Endothelial cell of umbilical vein (primary cell): ENCODE data around the gene MIA3. TPM values are rescaled to one million over a fixed set of nuclear protein-coding genes. Genes with fewer than 3 reads are reported as not detected.

Source experiments
- BruUV-seq: library from RNA; stranded (reverse); fragments of 400-500 nt; replicated peaks from 2 replicates; lab custom pipeline; 2021; lab: Mats Ljungman, UMichigan
- CTCF ChIA-PET: fragments of 300-600, 350-600 bp; sonication (Branson Sonifier 250); formaldehyde crosslinking; loops from one replicate; lab custom pipeline; 2021; ENCODE audit warnings: antibody characterized with exemption, inconsistent platforms; lab: Charles Lee
- POLR2A ChIA-PET: fragments of 300-600, 350-600 bp; sonication (Branson Sonifier 250); formaldehyde crosslinking; loops from one replicate; lab custom pipeline; 2021; ENCODE audit warnings: antibody characterized with exemption, inconsistent platforms; lab: Charles Lee
- DNase-seq: peaks from one replicate; pipeline ENCODE4 v3.0.0-alpha.2; 2011; ENCODE audit warnings: low read depth, low spot score
- FAIRE-seq: peaks from 2 replicates; lab custom pipeline; 2011; peaks lifted over from hg19 to GRCh38; lab: Jason Lieb, UNC
- H2AFZ ChIP-seq: 2 replicates; pipeline ENCODE4 v1.6.0; 2012; ENCODE audit warnings: low read depth, low read length, control low read depth, inconsistent platforms
- H3K27ac ChIP-seq: 2 replicates; pipeline ENCODE4 v1.5.1; 2011; ENCODE audit warnings: low read depth, mild to moderate bottlenecking, control low read depth, low read length, moderate library complexity; ENCODE audit not compliant: insufficient read depth
- H3K27me3 ChIP-seq, 2 experiments: 2 replicates each; pipeline versions ENCODE4 v1.6.0 to v1.6.1; 2011; ENCODE audit warnings: low read length in 2 of 2, mixed read lengths in 1 of 2; ENCODE audit not compliant: control insufficient read depth in 2 of 2, insufficient read depth in 2 of 2
- H3K36me3 ChIP-seq, 2 experiments: 2 replicates in 1 of 2; 3 replicates in 1 of 2; pipeline ENCODE4 v1.5.1; 2011; ENCODE audit warnings: low read length in 2 of 2, mild to moderate bottlenecking in 1 of 2, moderate library complexity in 1 of 2; ENCODE audit not compliant: control insufficient read depth in 2 of 2, insufficient read depth in 2 of 2; ENCODE audit errors: extremely low read depth in 1 of 2
- H3K4me1 ChIP-seq: 3 replicates; pipeline ENCODE4 v1.5.1; 2011; ENCODE audit warnings: mild to moderate bottlenecking, low read length; ENCODE audit not compliant: control insufficient read depth, insufficient read depth; ENCODE audit errors: extremely low read depth
- H3K4me2 ChIP-seq: 2 replicates; pipeline ENCODE4 v1.6.1; 2011; ENCODE audit warnings: low read length, control low read depth, mixed read lengths; ENCODE audit not compliant: insufficient read depth
- H3K4me3 ChIP-seq, 3 experiments: fragments of 200-600 bp in 1 of 3; sonication (generic), shearing (Covaris generic) in 1 of 3; replicated peaks in 1 of 3; 2 replicates each; pipeline ENCODE4 v1.5.1; 2011 to 2016; ENCODE audit warnings: control low read depth in 3 of 3, low read length in 3 of 3, mild to moderate bottlenecking in 2 of 3, inconsistent platforms in 1 of 3, low read depth in 1 of 3, moderate library complexity in 1 of 3; ENCODE audit not compliant: insufficient read depth in 1 of 3
- H3K79me2 ChIP-seq: 2 replicates; pipeline ENCODE4 v1.6.0; 2012; ENCODE audit warnings: low read length, inconsistent platforms; ENCODE audit not compliant: control insufficient read depth, insufficient read depth
- H3K9ac ChIP-seq: replicated peaks from 2 replicates; pipeline ENCODE3; 2011; ENCODE audit warnings: low read length, control low read depth; ENCODE audit not compliant: insufficient read depth; ENCODE audit errors: extremely low read depth
- H3K9me1 ChIP-seq: replicated peaks from 3 replicates; pipeline ENCODE4 v1.6.0; 2011; ENCODE audit warnings: mild to moderate bottlenecking, low read length; ENCODE audit not compliant: control insufficient read depth, insufficient read depth; ENCODE audit errors: extremely low read depth
- H3K9me3 ChIP-seq: replicated peaks from 2 replicates; pipeline ENCODE4 v1.5.1; 2012; ENCODE audit warnings: low read length, inconsistent platforms; ENCODE audit not compliant: control insufficient read depth, insufficient read depth
- H4K20me1 ChIP-seq: replicated peaks from 2 replicates; pipeline ENCODE3; 2011; ENCODE audit warnings: mild to moderate bottlenecking, low read length; ENCODE audit not compliant: control insufficient read depth, insufficient read depth; ENCODE audit errors: extremely low read depth
- FOS ChIP-seq: IDR thresholded peaks from 2 replicates; pipeline ENCODE4 v1.6.1; 2011; ENCODE audit warnings: mild to moderate bottlenecking, low read length, moderate library complexity, borderline replicate concordance; ENCODE audit not compliant: insufficient read depth
- JUN ChIP-seq: IDR thresholded peaks from 2 replicates; pipeline ENCODE4 v1.6.1; 2011; ENCODE audit warnings: borderline replicate concordance, low read depth; ENCODE audit not compliant: insufficient read length, insufficient read depth
- MYC ChIP-seq: IDR thresholded peaks from one replicate; pipeline ENCODE4 v1.6.1; 2011; ENCODE audit warnings: mild to moderate bottlenecking, low read depth, low read length
- POLR2AphosphoS5 ChIP-seq: IDR thresholded peaks from 2 replicates; pipeline ENCODE4 v1.6.1; 2012; ENCODE audit warnings: low read depth, mild to moderate bottlenecking, control low read depth, low read length, moderate library complexity; ENCODE audit not compliant: insufficient read depth
- dilution Hi-C: fragments of 300-500 bp; cut with MboI; formaldehyde crosslinking; loops from one replicate; pipeline ENCODE4 v1.15.0; 2019; ENCODE audit warnings: low sequenced_read_pairs; ENCODE audit not compliant: extremely low pct_ligation_motif_present
- intact Hi-C: fragments of 100-400 bp; cut with micrococcal nuclease; formaldehyde crosslinking; loops from one replicate; pipeline ENCODE4 v1.10.0; 2022
- polyA plus RNA-seq, 4 experiments: library from polyadenylated mRNA; depleted of rRNA in 3 of 4; stranded (reverse) in 3 of 4; unstranded in 1 of 4; fragments of >200 nt; gene quantifications; 2 replicates each; pipeline versions ENCODE4 v1.2.1 to v1.2.3, GENCODE V29; 2011 to 2012; ENCODE audit warnings: missing spikeins in 1 of 4
- total RNA-seq: library from RNA; stranded (reverse); gene quantifications from 2 replicates; pipeline ENCODE4 v1.2.3, GENCODE V29; 2021

MIA3 gene
- total and polyA plus RNA-seq, 2 donors (not counting 3 experiments of a cell fraction or from before 2014, with no cell fraction given): 63.7 to 108 TPM

DNA sequence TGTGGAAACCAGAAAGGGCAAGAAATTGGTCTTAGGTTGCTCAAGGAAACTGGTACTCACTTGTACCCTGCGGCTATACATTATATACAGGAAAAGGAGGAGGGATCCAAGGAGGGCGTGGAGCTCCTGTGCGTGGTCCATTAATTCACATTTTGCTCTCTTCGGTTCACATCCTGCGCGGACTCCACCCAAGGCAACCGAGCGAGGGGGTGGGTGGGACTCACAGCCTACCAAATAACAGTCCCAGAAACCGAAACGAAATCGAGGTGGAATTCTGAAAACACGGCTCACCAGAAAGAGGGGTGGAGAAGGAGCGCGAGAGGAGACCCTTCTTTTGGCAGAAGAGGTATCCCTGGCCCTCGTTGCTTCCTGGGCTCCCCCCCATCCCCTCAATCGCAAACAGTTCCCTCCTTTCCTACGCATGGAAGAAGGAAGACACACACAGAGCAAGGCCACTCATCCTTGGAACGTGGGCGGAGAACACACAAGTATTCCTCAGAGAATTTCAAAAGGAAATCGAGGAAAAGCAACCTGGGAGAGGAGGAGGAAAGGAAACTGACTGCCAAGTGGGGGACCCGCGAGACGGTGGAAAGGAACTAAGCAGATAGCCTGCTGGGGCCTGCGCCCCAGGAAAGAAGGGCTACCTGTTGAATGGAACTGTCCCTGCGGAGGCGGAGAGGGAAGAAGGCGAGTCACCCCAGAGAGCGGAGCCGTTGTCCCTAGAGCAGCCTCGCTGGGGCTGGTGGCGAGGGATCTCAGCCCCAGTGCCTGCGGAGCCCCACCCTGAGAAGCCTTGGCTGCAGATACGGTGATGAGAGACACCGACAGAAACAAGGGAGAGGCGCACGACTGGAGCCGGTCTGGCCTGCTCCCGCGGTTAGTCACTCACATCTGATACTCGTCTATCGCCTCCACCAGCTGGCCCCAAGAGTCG lies 93.7 kb downstream of the MIA3 start:
- no peaks in the 10 kb centered on the region for H4K20me1 ChIP-seq
- BruUV-seq: TSS peak; percentile 51
- peaks cover 58% of the 10 kb centered on the region for H3K79me2 ChIP-seq
- dilution Hi-C loops: no loop called here
- intact Hi-C loops: loop anchor here (1.0 to 10.0 kb wide), 2 partner anchors 283 to 370 kb away; no protein-coding TSS in a partner anchor
- H3K9me3 ChIP-seq: no peaks in the 10 kb centered on the region
- H3K4me1 ChIP-seq: peaks cover 14% of the 10 kb centered on the region
- DNase-seq: peak; percentile 67
- no peaks in the 10 kb centered on the region for H3K36me3 ChIP-seq
- H3K27me3 ChIP-seq: no peaks in the 10 kb centered on the region
- ChIA-PET POLR2A (no interaction called here), CTCF (interaction anchor here (0.6 to 1.8 kb wide), 5 partner anchors 11 to 412 kb away, joined by 3 to 5 read pairs (median 3); no protein-coding TSS in a partner anchor)
- H3K9me1 ChIP-seq: no peaks in the 10 kb centered on the region
- H2AFZ ChIP-seq: peak overlapping the region; percentile 6
- peak overlapping the region; percentile 54 to 75 (median 56) for H3K4me3 ChIP-seq
- peak; percentile 75 for FAIRE-seq
- no peak for TF ChIP-seq POLR2AphosphoS5
- TF ChIP-seq FOS: no peak
- no peak for TF ChIP-seq JUN
- TF ChIP-seq MYC: no peak
- H3K9ac ChIP-seq: peak overlapping the region; percentile 59
- H3K4me2 ChIP-seq: peak overlapping the region; percentile 80
- peak overlapping the region; percentile 18 for H3K27ac ChIP-seq
